HG03135 (cell line): ENCODE results near the gene LAPTM5.

Source experiments
- ATAC-seq: cut with Tn5 transposase; IDR thresholded peaks from one replicate; pipeline ENCODE4 v1.9.1; 2021; ENCODE audit warnings: mild to moderate bottlenecking, moderate library complexity; ENCODE audit not compliant: unreplicated experiment

LAPTM5 gene

DNA sequence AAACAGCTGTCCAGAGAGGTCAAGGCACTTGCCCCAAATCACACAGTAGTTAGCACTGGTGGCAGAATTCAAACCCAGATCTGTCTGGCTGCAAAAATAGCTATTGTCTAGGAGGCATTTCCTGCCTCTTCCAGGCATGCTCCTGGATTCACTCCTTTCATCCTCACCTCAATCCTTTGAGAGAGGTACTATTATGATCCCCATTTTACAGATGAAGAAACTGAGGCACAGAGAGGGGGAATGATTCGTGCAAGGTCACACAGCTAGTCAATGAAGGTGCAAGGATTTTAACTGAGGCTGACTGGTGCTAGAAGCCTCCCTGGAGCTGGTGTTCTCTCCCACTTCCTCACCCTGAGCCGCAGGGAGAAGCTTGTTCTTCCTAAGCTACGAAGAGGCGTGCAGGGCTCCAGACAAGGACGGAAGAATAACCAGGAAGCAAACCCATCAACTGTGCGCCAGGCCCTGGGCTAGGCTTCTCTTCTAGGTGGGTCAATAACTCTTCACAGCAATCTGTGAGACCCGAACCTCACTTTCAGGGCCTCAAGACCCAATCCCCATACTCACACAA is 631 bp upstream of the LAPTM5 start:
- no peak for ATAC-seq

GRCh38 chr1:30756545-30757351 is 826 bp downstream of the LAPTM5 start:
- no peak for ATAC-seq

DNA sequence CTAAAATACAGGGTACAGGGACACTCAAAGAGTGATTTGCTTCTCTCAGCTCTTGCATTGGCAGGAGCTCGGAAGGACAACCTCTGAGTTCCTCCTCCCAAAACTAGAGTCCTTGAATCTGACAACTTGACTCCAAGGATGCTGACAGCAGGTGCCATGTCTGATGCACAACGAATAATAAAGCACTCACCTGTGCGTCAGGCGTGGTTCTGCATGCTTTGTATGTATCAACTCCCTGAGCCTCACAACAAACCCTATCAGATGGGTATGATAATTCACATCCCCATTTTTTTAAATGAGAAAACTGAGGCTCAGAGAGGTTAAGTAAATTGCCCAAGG is 1.4 kb downstream of the LAPTM5 start:
- ATAC-seq = no peak

DNA sequence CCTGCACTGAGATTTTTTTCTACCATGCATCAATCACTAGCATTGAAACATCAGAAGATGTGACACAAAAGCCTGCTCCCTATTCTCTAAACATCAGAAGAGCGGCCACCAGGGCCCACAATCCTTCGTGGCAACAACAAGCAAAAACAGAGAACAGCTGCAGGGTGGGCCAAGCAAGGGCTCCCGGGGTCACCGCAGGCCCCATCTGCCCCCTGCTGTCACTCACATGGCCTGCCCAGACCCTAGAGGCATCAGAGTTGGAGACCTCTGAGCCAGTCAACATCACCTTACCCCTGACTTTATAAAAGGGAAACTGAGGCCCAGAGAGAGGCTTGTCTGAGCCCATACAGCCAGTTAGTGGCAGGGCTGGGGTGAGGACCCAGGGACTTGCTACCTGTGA is 1.8 kb downstream of the LAPTM5 start:
- no peak for ATAC-seq

GRCh38 chr1:30755334-30755733 is 2.2 kb downstream of the LAPTM5 start:
- no peak for ATAC-seq

DNA sequence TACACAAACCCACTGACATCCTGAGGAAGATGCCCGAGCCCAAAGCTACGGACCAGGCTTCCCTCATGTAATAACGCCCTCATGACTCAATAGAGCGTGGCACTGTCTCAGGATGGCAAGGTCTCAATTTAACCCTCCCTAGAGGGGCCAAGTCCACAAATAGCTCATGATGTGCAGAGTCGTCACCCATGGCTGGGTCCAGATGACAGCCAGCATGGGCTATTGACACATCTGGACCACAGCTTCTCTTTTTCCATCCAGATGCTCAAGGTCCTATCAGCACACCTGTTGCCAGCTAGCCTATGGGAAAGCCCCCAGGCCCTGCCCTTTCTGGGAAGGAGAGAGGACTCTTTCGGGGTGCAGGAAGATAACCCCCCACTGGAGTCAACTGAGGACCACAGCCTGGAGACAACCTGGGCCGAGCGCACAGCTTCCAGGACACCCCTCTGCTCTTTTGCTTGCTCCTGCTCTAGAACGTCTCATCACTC is 2.8 kb downstream of the LAPTM5 start:
- peak; percentile 38 for ATAC-seq

DNA sequence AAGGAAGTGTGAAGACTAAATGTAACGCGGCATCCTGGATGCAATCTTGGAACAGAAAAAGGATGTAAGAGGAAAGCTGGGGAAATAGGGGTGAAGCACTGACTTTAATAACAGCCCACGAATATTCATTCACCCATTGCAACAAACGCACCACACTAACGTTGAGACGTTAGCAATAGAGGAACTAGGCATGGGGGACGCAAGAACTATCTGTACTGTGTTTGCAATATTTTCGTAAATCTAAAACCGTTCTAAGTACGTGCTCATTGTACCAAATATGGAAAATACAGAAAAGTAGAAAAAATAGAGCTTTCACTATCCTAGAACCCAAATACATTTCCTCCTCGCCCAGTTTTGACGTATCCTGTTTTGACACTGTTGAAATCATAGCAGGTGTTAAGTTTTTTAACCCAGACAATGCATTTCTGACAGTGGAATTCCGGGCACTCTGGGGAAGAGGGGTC is 3.9 kb downstream of the LAPTM5 start:
- no peak for ATAC-seq

- no peak for ATAC-seq
Measured at GRCh38 chr1:30753118-30753517, 4.5 kb downstream of the LAPTM5 start.

DNA sequence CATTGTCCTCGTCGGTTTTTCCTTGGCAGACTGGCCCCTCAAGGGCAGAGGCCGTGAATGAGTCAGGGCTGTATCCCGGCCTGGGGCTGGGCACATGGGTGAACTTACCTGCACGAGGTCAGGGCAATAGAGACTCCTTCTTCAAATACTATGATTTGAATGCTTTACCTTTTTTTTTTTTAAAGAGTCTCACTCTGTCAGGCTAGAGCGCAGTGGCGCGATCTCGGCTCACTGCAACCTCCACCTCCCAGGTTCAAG is 5.0 kb downstream of the LAPTM5 start:
- no peak for ATAC-seq

DNA sequence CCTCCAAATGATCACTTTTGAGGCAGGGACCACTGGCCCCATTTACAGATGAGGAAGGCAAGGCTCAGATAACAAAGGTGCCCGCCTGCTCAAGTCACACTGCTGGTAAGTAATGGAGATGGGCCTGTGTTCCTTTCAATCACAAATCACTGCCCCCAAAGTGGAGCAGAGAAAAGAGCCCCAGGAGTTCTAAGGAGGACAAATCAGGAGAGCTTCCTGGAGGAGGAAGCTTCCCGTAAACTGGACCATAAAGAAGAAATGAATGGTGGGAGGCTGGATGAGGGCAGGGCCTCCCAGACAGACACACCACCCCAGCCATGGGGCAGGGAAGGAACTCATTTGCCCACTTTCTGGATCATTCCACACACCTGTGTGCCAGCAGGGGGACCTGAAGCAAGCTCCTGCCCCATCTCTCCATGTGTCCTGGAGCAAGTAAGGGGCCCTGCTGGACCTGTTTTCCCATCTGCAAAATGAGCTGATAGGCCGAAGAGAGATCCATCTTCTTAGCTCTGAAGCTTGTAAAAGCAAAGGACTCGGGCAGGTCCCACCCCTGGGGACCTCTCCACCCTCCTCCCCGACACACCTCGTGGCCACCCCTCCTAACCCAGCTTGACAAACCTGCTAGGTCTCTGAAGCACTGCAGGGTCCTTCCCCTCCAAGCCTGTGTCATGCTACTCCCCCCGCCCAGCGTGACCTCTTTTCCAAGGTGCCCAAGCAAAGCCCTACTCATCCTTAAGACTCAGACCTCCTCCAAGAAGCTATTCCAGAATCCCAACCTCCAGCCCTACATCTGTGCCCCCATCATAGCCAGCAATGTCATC is 5.5 kb downstream of the LAPTM5 start:
- no peak for ATAC-seq

DNA sequence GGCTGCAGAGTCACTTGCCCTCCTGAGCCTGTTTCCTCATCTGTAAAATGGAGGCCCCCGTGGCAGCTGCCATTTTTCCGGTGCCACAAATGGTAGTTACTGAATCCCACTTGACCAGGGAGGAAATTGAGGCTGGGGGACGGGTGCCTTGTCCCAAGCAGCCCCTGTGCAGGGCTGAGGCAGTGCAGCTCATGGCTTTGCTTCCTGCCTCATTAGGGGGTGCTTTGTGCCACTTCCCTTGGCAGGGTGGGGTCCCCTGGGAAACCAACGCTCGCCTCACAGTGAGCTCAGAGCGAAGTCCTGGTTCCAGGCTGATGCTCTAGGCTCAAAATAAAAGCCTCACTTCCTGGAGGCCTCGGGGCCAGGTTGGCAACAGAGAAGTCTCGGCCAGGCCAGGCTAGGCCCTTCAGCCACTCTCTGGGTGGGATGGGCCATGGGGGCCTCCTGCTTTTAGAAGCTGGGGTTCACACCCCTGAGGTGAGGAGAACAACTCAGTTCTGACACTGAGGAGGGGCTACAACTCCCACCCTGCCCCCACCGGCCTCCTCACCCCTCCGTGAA is 6.8 kb downstream of the LAPTM5 start:
- no peak for ATAC-seq

DNA sequence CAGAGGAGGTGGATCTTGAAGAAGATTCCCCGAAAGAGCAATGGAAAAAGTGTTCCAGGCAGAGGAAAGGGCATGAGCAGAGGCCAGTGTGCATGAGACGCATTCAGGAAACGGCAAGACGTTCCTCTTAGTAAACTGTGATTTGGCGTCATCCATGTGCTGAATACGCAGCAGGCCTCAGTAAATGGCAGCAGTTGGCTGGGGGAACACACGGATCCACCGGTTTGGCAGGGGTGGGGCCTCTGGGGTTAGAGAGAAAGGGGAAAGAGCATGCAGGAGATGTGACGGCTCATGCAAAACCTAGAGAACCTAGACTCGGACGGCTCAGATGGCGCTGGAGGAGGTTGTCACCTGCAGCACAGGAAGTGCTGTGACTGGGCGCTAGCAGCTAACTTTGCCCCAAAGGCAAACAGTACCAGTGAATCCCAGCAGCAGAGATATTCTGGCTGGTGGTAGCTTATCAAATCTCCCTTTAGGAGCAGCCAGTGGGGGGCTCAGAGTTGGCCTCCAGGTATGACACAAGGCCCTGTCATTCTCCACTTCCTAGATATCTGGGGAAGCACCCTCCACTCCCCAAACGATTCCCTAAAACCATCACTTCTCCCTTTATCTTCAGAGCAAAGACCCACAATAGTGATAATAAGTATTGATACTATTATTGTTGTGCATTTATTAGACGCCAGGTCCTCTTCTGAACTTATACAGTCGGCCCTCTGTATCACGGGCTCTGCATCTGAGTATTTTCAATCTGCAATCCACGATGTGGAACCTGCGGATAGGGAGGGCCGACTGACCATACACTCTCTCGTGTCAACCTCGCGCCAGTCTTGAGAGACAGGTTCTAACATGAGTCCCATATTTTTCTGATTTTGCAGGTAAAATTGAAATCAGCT is 7.6 kb downstream of the LAPTM5 start:
- no peak for ATAC-seq

DNA sequence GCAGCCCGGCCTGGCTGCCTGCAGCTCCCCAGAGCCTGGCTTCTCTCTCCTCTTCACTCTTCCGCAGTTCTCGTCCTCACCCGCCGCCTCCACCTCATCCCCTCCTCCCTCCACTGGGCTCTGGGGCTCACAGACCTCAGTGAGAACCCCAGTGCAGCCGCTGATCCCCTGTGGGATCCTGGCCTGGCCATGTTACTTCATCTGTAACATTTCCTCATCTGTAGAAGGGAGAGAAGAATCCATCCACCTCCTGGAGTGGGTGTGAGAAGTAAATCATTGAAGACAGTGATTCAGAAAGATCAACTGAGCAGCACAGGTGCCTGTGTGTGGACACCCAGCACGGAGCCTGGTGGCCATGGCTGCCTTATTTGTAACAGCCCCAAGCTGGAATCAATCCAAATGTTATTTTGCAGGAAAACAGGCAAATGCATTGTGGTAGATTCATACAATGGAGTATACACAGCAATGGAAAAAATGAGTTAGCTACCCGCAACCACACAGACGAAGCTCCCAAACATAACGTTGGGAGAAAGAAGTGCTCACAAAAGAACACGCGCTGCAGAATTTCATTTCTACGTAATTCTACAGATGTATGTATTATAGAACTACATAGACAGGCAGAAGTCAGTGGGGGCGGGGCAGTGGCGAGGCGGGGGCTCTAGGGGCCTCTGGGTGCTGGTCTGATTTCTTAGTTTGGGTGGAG is 8.7 kb downstream of the LAPTM5 start:
- no peak for ATAC-seq

- ATAC-seq = no peak
Measured at GRCh38 chr1:30748098-30748698, 9.4 kb downstream of the LAPTM5 start.

DNA sequence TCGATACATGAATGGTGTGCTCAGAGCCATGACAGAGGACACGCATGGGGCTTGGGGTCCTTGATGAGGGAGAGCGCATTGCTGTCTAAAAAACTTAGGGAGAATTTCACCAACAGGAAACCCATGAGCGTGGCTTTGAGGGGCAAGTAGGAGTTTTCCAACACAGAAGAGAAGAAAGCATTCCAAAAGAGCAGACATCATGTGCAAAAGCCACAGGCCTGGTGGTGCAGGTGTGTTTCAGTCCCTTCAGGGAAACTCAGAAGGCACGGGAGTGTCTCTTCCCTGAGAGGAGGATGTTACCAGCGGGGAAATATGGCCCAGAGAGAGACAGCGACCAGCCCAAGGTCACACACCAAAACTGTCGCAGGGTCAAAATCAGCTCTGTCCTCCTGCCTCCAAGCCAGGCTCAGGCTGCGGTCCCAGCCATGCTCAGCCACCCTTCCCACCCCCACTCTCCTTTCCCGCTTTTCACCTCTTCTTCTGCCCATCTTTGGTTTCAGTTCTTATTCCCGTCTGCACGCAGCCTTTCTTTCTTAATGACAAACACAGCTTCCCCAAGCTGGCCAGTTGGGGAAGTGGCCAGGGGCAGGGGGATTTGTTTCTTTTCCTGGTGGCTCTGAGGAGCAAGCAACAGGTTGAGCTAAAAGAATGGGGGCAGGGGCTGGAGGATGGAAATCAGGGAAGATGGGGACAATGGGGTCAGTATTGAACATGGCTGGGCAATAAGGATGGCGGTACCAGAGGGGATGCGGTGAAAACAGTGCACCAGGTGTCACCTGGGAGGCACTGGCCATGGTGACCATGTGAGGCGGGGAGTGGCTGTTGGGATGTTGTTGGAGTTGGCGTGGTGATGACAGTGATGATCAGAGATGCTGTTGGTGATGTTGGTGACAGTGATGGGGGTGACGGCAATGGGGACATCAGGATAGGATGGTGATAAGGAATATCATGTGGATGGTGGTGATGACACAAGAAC is 10.3 kb downstream of the LAPTM5 start:
- no peak for ATAC-seq

DNA sequence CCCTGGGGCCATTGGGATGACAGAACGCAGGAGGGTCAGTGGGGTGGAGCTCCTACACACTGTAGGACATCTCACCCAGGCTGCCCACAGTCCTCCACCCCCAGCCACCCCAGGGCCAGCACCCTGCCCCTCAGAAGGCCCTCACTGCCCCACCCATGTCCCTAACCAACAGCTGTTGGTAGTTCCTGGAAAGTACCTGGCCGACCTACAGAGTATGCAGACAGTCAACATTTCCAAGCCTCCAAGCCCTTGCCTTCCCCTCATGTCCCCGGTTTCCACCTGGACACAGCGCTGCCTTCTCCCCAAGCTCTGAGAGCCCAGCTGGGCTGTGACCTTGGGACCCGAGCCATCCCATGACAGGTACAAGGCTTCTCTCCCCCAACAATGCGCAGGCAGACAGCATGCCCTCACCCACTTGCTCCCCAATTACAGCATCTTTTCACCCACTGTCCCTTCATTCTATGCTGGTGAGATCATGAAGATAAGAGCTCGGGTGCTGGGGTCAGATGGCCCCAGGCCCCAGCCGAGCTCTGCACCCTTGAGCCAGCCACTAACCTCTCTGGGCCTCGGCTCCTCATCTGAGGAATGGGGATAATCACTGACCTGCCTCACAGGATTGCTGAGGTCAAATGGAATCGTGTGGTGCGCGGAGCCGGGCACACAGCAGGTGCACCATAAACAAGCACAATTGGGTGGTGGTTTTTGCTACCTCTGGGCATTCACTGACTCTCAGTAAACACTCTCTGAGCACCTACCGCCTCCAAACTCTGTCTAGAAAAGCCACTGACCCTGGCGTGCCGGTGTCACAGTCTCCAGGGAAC is 11.2 kb downstream of the LAPTM5 start:
- ATAC-seq = no peak

DNA sequence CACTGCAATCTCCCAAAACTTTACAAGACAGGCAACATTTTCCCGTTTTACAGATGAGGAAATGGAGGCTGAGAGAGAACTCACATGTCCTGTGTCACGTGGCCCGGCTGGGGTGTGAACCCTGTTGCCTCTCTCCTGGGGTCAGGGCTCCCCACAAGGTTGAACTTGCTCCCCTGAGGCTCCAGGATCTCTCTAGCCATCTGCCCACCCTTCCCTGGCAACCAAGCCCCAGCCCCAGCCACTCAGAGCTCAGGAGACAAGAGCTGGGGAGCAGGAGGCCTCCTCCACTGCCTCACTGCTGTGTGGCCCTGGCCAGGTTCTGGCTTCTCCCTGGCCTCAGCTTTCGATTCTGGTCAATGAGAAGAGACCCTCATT is 11.8 kb downstream of the LAPTM5 start:
- ATAC-seq = no peak
